Endothelial cell of umbilical vein (primary cell): ENCODE results near the gene FAM222A. TPM values are rescaled to one million over a fixed set of nuclear protein-coding genes. Genes with fewer than 3 reads are reported as not detected.

Source experiments
- BruUV-seq: library from RNA; stranded (reverse); fragments of 400-500 nt; replicated peaks from 2 replicates; lab custom pipeline; 2021; lab: Mats Ljungman, UMichigan
- CTCF ChIA-PET: fragments of 300-600, 350-600 bp; sonication (Branson Sonifier 250); formaldehyde crosslinking; loops from one replicate; lab custom pipeline; 2021; ENCODE audit warnings: antibody characterized with exemption, inconsistent platforms; lab: Charles Lee
- POLR2A ChIA-PET: fragments of 300-600, 350-600 bp; sonication (Branson Sonifier 250); formaldehyde crosslinking; loops from one replicate; lab custom pipeline; 2021; ENCODE audit warnings: antibody characterized with exemption, inconsistent platforms; lab: Charles Lee
- DNase-seq: peaks from one replicate; pipeline ENCODE4 v3.0.0-alpha.2; 2011; ENCODE audit warnings: low read depth, low spot score
- FAIRE-seq: peaks from 2 replicates; lab custom pipeline; 2011; peaks lifted over from hg19 to GRCh38; lab: Jason Lieb, UNC
- H2AFZ ChIP-seq: 2 replicates; pipeline ENCODE4 v1.6.0; 2012; ENCODE audit warnings: low read depth, low read length, control low read depth, inconsistent platforms
- H3K27ac ChIP-seq: 2 replicates; pipeline ENCODE4 v1.5.1; 2011; ENCODE audit warnings: low read depth, mild to moderate bottlenecking, control low read depth, low read length, moderate library complexity; ENCODE audit not compliant: insufficient read depth
- H3K27me3 ChIP-seq, 2 experiments: 2 replicates each; pipeline versions ENCODE4 v1.6.0 to v1.6.1; 2011; ENCODE audit warnings: low read length in 2 of 2, mixed read lengths in 1 of 2; ENCODE audit not compliant: control insufficient read depth in 2 of 2, insufficient read depth in 2 of 2
- H3K36me3 ChIP-seq, 2 experiments: 2 replicates in 1 of 2; 3 replicates in 1 of 2; pipeline ENCODE4 v1.5.1; 2011; ENCODE audit warnings: low read length in 2 of 2, mild to moderate bottlenecking in 1 of 2, moderate library complexity in 1 of 2; ENCODE audit not compliant: control insufficient read depth in 2 of 2, insufficient read depth in 2 of 2; ENCODE audit errors: extremely low read depth in 1 of 2
- H3K4me1 ChIP-seq: 3 replicates; pipeline ENCODE4 v1.5.1; 2011; ENCODE audit warnings: mild to moderate bottlenecking, low read length; ENCODE audit not compliant: control insufficient read depth, insufficient read depth; ENCODE audit errors: extremely low read depth
- H3K4me2 ChIP-seq: 2 replicates; pipeline ENCODE4 v1.6.1; 2011; ENCODE audit warnings: low read length, control low read depth, mixed read lengths; ENCODE audit not compliant: insufficient read depth
- H3K4me3 ChIP-seq, 3 experiments: fragments of 200-600 bp in 1 of 3; sonication (generic), shearing (Covaris generic) in 1 of 3; replicated peaks in 1 of 3; 2 replicates each; pipeline ENCODE4 v1.5.1; 2011 to 2016; ENCODE audit warnings: control low read depth in 3 of 3, low read length in 3 of 3, mild to moderate bottlenecking in 2 of 3, inconsistent platforms in 1 of 3, low read depth in 1 of 3, moderate library complexity in 1 of 3; ENCODE audit not compliant: insufficient read depth in 1 of 3
- H3K79me2 ChIP-seq: 2 replicates; pipeline ENCODE4 v1.6.0; 2012; ENCODE audit warnings: low read length, inconsistent platforms; ENCODE audit not compliant: control insufficient read depth, insufficient read depth
- H3K9ac ChIP-seq: replicated peaks from 2 replicates; pipeline ENCODE3; 2011; ENCODE audit warnings: low read length, control low read depth; ENCODE audit not compliant: insufficient read depth; ENCODE audit errors: extremely low read depth
- H3K9me1 ChIP-seq: replicated peaks from 3 replicates; pipeline ENCODE4 v1.6.0; 2011; ENCODE audit warnings: mild to moderate bottlenecking, low read length; ENCODE audit not compliant: control insufficient read depth, insufficient read depth; ENCODE audit errors: extremely low read depth
- H3K9me3 ChIP-seq: replicated peaks from 2 replicates; pipeline ENCODE4 v1.5.1; 2012; ENCODE audit warnings: low read length, inconsistent platforms; ENCODE audit not compliant: control insufficient read depth, insufficient read depth
- H4K20me1 ChIP-seq: replicated peaks from 2 replicates; pipeline ENCODE3; 2011; ENCODE audit warnings: mild to moderate bottlenecking, low read length; ENCODE audit not compliant: control insufficient read depth, insufficient read depth; ENCODE audit errors: extremely low read depth
- FOS ChIP-seq: IDR thresholded peaks from 2 replicates; pipeline ENCODE4 v1.6.1; 2011; ENCODE audit warnings: mild to moderate bottlenecking, low read length, moderate library complexity, borderline replicate concordance; ENCODE audit not compliant: insufficient read depth
- POLR2A ChIP-seq: IDR thresholded peaks from 2 replicates; pipeline ENCODE4 v1.6.1; 2012; ENCODE audit warnings: low read depth, mild to moderate bottlenecking, control low read depth, low read length
- POLR2AphosphoS5 ChIP-seq: IDR thresholded peaks from 2 replicates; pipeline ENCODE4 v1.6.1; 2012; ENCODE audit warnings: low read depth, mild to moderate bottlenecking, control low read depth, low read length, moderate library complexity; ENCODE audit not compliant: insufficient read depth
- dilution Hi-C: fragments of 300-500 bp; cut with MboI; formaldehyde crosslinking; loops from one replicate; pipeline ENCODE4 v1.15.0; 2019; ENCODE audit warnings: low sequenced_read_pairs; ENCODE audit not compliant: extremely low pct_ligation_motif_present
- intact Hi-C: fragments of 100-400 bp; cut with micrococcal nuclease; formaldehyde crosslinking; loops from one replicate; pipeline ENCODE4 v1.10.0; 2022
- polyA plus RNA-seq, 4 experiments: library from polyadenylated mRNA; depleted of rRNA in 3 of 4; stranded (reverse) in 3 of 4; unstranded in 1 of 4; fragments of >200 nt; gene quantifications; 2 replicates each; pipeline versions ENCODE4 v1.2.1 to v1.2.3, GENCODE V29; 2011 to 2012; ENCODE audit warnings: missing spikeins in 1 of 4
- total RNA-seq: library from RNA; stranded (reverse); gene quantifications from 2 replicates; pipeline ENCODE4 v1.2.3, GENCODE V29; 2021
- TF ChIP-seq, protein P1 (sequence below): IDR thresholded peaks from 2 replicates; pipeline ENCODE4 v1.6.1; 2011; ENCODE audit not compliant: insufficient read depth, insufficient read length
- TF ChIP-seq, protein P2 (sequence below), 2 donors: IDR thresholded peaks; 1 replicate in 1 of 2; 2 replicates in 1 of 2; pipeline ENCODE4 v1.5.1; 2011; ENCODE audit warnings: low read length in 2 of 2, mild to moderate bottlenecking in 2 of 2, moderate library complexity in 2 of 2, control low read depth in 1 of 2, inconsistent platforms in 1 of 2, low read depth in 1 of 2; ENCODE audit not compliant: insufficient read depth in 1 of 2; ENCODE audit errors: extremely low read depth in 1 of 2

FAM222A gene
- total and polyA plus RNA-seq, 2 donors (not counting 3 experiments of a cell fraction or from before 2014, with no cell fraction given) = 0.62 to 1.7 TPM

DNA sequence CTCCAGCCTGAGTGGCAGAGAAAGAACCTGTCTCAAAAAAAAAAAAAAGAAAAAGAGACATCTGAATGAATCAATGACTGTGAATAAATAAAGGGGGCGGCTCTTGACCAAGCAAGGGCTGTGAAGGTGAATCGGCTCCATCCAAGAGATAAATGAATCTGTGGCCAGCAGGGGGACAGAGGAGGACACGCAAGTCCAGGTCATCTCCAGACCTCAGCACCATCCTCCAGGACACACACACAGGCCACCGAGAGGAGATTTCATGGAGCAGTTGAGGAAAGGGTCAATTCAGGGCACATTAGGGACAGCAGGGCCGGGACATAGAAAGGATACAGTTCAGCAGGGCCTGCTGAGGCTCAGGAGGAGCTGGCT lies 98.0 kb downstream of the FAM222A start:
- H3K4me1 ChIP-seq = no peaks in the 10 kb centered on the region
- H2AFZ ChIP-seq = no peak overlapping the region
- POLR2A ChIA-PET = no interaction called here
- DNase-seq (no peak), FAIRE-seq (no peak)
- no peaks in the 10 kb centered on the region for H3K9me3 ChIP-seq
- intact Hi-C loops (no loop called here), dilution Hi-C loops (no loop called here)
- H3K36me3 ChIP-seq = peaks cover 0 to 7% of the 10 kb centered on the region in 2 experiments
- H3K27me3 ChIP-seq = no peaks in the 10 kb centered on the region
- no peak overlapping the region for H3K4me2 ChIP-seq
- TF ChIP-seq POLR2AphosphoS5 = no peak
- TF ChIP-seq, protein P1, sequence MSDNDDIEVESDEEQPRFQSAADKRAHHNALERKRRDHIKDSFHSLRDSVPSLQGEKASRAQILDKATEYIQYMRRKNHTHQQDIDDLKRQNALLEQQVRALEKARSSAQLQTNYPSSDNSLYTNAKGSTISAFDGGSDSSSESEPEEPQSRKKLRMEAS = no peak
- CTCF ChIA-PET = interaction anchor here (1.4 kb wide), 1 partner anchor 33 kb away, joined by 6 read pairs; no protein-coding TSS in a partner anchor
- no peak overlapping the region for H3K4me3 ChIP-seq
- BruUV-seq = no TSS peak
- H3K9ac ChIP-seq = no peak overlapping the region
- no peak overlapping the region for H3K27ac ChIP-seq
- H3K9me1 ChIP-seq = no peaks in the 10 kb centered on the region
- no peaks in the 10 kb centered on the region for H4K20me1 ChIP-seq
- no peaks in the 10 kb centered on the region for H3K79me2 ChIP-seq

DNA sequence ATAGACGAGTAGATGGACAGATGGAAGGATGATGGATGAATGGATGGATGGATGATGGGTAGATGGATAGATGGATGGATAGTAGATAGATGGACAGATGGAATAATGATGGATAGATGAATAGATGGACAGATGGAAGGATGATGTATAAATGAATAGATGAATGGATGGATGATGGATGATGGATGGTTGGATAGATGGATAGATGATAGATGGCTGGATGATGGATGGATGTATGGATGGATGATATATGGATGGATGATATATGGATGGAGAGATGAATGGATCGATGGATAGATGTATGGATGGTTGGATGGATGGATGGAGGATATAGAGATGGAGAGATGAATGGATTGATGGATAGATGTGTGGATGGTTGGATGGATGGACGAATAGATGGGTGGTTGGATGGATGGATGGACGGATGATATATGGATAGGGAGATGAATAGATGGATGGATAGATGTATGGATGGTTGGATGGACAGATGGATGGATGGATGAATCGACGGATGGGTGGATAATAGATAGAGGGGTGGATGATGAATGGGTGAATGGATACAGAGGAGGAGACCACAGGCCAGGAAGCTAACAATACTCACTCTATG lies 100.3 kb downstream of the FAM222A start:
- H3K36me3 ChIP-seq = peaks cover 0 to 7% of the 10 kb centered on the region in 2 experiments
- no peaks in the 10 kb centered on the region for H3K9me1 ChIP-seq
- H2AFZ ChIP-seq = no peak overlapping the region
- dilution Hi-C loops = no loop called here
- no peak overlapping the region for H3K9ac ChIP-seq
- TF ChIP-seq, protein P1 = no peak
- TF ChIP-seq, protein P2, sequence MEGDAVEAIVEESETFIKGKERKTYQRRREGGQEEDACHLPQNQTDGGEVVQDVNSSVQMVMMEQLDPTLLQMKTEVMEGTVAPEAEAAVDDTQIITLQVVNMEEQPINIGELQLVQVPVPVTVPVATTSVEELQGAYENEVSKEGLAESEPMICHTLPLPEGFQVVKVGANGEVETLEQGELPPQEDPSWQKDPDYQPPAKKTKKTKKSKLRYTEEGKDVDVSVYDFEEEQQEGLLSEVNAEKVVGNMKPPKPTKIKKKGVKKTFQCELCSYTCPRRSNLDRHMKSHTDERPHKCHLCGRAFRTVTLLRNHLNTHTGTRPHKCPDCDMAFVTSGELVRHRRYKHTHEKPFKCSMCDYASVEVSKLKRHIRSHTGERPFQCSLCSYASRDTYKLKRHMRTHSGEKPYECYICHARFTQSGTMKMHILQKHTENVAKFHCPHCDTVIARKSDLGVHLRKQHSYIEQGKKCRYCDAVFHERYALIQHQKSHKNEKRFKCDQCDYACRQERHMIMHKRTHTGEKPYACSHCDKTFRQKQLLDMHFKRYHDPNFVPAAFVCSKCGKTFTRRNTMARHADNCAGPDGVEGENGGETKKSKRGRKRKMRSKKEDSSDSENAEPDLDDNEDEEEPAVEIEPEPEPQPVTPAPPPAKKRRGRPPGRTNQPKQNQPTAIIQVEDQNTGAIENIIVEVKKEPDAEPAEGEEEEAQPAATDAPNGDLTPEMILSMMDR (IDR thresholded peaks at IDR 0.05; ENCODE audit: extremely low read depth in 1 of 2, insufficient read depth in 1 of 2, low read depth in 1 of 2, low read length in 2 of 2) = no peak
- TF ChIP-seq POLR2A (no peak), FOS (no peak), POLR2AphosphoS5 (no peak)
- DNase-seq (no peak), FAIRE-seq (no peak)
- H3K4me3 ChIP-seq = no peak overlapping the region
- no peaks in the 10 kb centered on the region for H3K79me2 ChIP-seq
- no peaks in the 10 kb centered on the region for H4K20me1 ChIP-seq
- intact Hi-C loops = no loop called here
- no peaks in the 10 kb centered on the region for H3K4me1 ChIP-seq
- ChIA-PET CTCF (interaction anchor here (2.3 kb wide), 1 partner anchor 8 kb away, joined by 7 read pairs; no protein-coding TSS in a partner anchor), POLR2A (no interaction called here)
- no peaks in the 10 kb centered on the region for H3K9me3 ChIP-seq
- H3K27ac ChIP-seq = no peak overlapping the region
- no peak overlapping the region for H3K4me2 ChIP-seq
- BruUV-seq = no TSS peak
- H3K27me3 ChIP-seq = no peaks in the 10 kb centered on the region
